OCI-LY3 (cell line): Measurements from ENCODE around the gene JUN.

Source experiments
- CTCF ChIP-seq: fragments of 200-600, 300-600 bp; sonication (generic); IDR thresholded peaks from 2 replicates; pipeline ENCODE4 v1.5.1; 2014; ENCODE audit warnings: antibody characterized with exemption, low read length, low read depth
- EZH2phosphoT487 ChIP-seq: fragments of 200-600 bp; shearing (Covaris generic); IDR thresholded peaks from 2 replicates; pipeline ENCODE4 v1.6.1; 2018; ENCODE audit warnings: antibody characterized with exemption, mixed run types, low read depth

- TF ChIP-seq EZH2phosphoT487 (no peak), CTCF (no peak)
Measured at GRCh38 chr1:58823481-58824010, 39.7 kb upstream of the JUN start.
